ENCODE data around the gene ESRRA.
"Not testable (repeated sequence)": the region's sequence is repeated elsewhere in the genome, so short reads cannot be mapped to it uniquely, and the experiment has no call there.

ESRRA gene

DNA sequence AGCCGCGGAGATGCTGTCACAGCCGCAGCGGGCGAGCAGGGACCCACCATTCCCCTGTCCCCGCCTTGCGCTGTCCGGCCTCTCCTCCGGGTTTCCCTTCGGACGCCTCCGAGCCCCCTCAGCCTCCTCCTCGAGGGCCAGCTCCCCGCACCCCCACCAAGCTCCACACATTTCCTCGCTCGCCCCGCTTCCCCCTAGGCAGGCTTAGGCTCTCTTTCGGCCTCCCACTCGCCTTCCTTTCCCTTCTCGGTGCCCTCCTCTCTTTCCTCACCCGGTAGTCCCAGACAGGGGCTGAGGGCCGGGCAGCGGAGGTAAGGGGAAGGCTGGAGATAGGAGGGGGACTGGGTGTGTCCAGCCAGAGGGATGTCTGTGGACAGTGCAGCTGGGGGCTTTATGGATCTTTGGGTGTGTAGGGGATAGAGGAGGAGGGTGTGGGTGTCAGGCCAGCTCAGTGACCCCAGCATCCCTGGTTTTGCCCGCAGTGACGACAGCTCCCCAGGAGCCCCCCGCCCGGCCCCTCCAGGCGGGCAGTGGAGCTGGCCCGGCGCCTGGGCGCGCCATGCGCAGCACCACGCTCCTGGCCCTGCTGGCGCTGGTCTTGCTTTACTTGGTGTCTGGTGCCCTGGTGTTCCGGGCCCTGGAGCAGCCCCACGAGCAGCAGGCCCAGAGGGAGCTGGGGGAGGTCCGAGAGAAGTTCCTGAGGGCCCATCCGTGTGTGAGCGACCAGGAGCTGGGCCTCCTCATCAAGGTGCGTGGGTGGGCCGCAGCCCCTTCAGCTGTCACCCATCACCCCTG, 12.7 kb upstream of the ESRRA start:
- no peak for DNase-seq

DNA sequence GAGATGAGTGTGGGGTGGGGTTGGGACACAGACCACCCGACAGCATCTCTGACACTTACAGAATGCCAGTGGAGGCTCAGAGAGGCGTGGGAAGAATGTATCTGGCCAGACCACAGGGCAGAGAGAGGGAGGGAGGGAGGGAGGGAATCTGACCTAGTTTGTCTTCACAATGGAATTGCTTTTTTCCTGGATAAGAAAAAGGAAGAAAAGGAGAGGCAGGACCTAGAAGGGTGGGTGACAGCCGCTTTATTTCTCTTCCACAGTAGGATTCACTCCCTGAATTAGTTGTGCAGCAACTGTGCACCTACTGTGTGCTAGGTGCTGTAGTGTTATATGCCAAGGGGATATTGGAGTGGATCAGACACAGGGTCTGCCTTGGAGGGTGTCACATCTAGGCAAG, 10.6 kb upstream of the ESRRA start:
- no peak for DNase-seq

DNA sequence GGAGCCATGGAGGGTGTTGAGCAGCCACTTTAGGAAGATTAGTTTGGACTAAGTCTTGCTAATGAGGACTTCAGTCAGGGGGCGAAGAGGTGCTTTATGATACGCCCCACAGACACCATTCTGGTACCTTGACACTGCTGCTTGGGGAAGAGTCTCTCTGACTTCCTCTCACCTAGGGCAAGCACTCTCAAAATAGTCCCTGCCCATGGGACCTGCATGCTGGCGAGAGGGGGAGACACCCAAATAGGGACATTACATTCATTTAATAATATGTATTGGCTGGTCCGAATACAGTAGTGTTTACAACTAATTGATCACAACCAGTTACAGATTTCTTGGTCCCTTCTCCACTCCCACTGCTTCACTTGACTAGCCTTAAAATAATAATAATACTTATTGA, 9.6 kb upstream of the ESRRA start:
- no peak for DNase-seq

DNA sequence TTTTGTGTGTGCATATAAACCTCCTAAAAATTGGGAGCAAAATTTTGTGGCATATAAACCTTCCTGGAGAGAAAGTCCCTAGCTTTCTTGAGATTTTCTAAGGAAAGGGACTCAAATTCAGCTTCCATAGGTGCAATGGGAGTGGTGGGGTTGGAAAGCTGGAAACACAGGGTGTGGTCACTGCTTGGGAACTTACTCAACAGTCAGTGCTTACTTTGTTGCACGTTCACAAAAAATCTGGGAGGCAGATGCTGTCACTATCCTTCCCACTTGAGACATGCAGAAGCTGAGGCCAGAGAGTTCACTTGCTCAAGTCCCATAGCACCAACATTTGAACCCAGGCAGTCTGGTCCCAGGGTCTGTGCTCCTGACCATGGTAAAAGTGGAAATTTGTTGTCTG, 9.1 kb upstream of the ESRRA start:
- no peak for DNase-seq

DNA sequence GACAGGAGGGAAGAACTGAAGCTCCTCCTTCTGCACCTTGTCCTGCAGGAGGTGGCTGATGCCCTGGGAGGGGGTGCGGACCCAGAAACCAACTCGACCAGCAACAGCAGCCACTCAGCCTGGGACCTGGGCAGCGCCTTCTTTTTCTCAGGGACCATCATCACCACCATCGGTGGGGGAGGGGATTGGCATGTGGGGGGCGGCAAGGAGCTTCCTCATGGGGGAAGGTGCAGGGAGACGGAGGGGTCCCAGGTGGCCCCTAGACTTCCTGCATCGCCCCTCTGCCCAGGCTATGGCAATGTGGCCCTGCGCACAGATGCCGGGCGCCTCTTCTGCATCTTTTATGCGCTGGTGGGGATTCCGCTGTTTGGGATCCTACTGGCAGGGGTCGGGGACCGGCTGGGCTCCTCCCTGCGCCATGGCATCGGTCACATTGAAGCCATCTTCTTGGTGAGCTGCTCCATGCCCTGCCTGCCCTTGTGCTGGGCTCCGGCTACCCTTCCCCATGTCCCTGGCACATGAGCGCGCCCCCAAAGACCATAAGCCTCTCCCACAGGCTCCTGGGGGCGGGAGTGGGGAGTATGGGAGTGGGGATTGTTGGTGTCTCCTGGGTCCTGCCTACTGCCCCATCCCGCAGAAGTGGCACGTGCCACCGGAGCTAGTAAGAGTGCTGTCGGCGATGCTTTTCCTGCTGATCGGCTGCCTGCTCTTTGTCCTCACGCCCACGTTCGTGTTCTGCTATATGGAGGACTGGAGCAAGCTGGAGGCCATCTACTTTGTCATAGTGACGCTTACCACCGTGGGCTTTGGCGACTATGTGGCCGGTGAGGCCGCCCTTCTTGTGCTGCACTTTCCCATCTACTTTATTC, 8.3 kb upstream of the ESRRA start:
- no peak for DNase-seq

DNA sequence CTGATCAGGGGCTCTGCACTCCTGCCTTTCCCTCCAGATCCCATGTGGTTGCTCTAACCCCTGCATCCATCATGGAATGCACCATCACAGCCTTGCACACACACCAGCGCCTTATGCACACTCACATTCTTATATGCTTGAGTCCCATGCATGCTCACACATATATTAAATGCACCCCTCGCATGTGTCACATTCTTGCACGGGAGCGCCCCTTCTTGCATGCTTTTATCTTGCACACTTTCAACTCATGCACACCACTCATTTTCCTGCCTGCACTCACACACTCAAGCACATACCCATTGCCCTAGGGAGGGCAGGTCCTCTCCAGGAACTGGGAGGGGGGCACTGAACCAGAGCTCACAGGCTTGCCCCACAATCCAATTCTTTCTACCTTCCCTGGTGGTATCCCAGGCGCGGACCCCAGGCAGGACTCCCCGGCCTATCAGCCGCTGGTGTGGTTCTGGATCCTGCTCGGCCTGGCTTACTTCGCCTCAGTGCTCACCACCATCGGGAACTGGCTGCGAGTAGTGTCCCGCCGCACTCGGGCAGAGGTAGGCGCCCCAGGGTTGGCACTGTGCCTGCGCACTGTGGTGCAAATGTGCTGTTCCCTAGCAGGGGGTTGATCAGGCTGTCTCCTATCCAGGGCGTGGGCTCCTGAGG, 7.5 kb upstream of the ESRRA start:
- no peak for DNase-seq

DNA sequence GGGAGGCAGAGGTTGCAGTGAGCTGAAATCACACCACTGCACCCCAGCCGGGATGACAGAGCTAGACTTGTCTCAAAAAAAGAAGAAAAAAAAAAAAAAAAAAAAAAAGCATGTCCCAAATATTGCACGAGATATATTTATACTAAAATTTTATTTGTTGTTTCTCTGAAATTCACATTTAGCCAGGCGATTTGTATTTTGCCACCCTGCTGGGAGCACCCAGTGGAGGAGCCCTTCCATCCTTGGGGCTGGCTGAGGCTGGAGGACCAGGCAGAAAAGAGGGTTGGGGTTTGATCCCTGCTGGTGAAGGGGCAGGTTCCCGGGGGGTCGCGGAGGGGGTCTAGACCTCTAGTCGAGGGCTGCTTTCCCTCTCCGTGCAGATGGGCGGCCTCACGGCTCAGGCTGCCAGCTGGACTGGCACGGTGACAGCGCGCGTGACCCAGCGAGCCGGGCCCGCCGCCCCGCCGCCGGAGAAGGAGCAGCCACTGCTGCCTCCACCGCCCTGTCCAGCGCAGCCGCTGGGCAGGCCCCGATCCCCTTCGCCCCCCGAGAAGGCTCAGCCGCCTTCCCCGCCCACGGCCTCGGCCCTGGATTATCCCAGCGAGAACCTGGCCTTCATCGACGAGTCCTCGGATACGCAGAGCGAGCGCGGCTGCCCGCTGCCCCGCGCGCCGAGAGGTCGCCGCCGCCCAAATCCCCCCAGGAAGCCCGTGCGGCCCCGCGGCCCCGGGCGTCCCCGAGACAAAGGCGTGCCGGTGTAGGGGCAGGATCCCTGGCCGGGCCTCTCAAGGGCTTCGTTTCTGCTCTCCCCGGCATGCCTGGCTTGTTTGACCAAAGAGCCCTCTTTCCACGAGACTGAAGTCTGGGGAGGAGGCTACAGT, 6.1 kb upstream of the ESRRA start:
- DNase-seq, result no peak

DNA sequence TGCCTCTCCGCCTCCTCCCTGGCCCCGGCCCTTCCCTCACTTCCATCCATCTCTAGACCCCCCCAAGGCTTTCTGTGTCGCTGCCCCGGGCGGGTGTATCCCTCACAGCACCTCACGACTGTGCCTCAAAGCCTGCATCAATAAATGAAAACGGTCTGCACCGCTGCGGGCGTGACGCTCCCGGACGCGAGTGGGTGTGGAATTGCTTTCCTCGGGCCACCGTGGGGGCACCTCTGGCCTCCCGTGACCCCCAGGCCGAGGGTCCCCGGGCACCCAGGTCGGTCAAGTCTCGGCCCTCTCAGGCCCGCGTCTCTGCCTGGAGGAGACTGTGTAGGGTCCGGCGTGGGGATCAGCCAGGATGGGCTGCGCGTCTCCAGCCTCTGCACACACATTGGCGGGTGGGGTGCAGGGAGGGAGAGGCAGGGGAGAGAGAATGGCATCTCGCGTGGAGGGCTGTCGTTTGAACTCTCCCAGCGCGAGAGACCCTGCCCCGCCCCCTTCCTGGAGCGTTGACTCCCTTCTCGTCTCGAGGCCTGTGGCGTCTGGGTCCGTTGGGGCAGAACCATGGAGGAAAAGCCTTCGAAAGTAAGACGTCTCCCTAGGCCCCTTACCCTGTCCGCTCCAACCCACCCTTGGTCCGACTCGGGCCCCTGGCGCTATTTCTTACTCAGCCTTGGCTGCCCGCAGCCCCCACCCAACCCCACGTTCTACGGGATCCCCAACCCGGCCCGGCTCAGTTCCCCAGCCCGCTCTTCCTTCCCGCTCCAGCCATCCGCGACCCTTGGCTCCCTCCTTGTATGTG, 5.3 kb upstream of the ESRRA start, which contains the start of gene CATSPERZ:
TSS of gene CATSPERZ (plus strand) at position 512 of the 802 bp plus-strand sequence. CDS start at position 565, 53 bp downstream.
- no peak for DNase-seq

DNA sequence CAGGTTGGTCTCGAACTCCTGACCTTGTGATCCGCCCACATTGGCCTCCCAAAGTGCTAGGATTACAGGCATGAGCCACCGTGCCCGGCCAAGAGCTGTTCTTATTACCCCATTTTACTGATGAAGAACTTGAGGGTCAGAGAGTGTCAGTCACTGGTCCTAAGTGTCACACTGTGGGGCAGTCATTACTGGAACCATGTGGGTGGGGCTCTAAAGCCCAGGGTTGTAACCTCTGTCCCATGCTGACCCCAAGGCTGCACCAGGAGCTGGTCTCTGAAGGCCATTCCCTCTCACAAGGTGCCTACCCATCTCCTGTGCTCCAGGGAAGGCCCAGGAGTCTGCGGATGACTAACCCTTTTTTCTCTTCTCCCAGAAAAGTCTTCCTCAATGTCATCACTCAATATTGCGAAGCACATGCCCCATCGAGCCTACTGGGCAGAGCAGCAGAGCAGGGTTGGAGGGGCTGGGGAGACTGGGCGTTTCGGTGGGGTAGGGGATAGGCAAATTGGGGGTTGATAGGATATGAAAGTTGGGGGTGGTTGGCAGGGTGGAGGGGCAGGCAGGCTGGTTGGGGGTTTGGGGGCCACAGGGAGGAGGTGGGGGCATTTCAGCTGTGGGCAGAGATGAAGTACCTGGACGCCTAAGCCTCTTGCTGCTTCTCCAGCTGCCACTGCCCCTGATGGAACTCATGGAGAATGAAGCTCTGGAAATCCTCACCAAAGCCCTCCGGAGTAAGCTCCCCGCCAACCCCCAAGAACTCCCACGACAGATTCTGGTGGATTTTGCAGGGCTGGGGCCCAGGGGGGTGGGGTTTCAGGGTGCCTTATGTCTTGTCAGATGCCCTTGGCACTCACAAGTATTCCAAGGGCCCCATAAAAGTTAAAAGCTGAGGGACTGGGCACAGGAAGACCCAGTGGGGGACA, 2.0 kb upstream of the ESRRA start:
- DNase-seq, result no peak

DNA sequence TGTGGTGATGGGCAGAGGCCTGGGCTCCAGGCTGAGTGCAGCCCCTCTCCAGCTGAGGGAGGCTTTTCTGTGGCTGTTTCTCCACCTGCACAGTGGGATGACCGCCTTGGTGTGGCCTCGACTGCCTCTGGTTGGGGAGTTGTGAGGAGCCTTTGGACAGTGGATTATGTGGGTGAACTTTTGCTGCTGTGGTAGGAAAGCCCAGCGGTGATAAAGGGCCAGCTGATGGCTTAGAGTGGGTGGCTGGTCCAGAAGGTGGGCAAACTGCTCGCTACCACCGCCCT, 1.4 kb upstream of the ESRRA start:
- no peak for DNase-seq

DNA sequence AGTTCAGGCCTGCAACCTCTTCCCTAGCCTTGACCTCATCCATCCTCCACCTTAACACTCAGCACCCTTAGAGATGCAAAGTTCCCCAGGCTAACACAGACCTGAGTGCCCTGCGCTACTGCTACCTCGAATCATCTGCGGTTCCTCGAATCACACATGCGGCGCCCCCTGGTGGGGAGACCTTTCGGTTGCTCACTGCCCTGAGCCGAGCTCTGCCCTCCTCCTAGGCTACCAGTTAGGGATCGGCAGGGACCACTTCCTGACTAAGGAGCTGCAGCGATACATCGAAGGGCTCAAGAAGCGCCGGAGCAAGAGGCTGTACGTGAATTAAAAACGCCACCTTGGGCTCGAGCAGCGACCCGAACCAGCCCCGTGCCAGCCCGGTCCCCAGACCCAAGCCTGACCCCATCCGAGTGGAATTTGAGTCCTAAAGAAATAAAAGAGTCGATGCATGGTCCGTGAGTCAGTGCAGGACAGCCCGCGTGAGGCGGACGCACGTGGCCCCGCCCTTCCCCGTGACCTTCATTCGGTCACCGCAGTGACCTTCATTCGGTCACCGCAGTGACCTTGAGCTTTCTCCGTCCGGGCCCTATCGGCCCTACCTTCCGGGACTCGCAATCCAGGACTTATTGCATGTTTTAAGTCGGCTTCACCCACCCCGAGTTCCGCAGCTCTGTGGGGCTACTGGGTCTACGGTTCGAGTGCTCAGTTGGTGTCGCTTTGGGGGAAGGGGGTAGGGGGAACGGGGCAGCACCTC, 830 bp upstream of the ESRRA start:
- peak; percentile 86 for DNase-seq

DNA sequence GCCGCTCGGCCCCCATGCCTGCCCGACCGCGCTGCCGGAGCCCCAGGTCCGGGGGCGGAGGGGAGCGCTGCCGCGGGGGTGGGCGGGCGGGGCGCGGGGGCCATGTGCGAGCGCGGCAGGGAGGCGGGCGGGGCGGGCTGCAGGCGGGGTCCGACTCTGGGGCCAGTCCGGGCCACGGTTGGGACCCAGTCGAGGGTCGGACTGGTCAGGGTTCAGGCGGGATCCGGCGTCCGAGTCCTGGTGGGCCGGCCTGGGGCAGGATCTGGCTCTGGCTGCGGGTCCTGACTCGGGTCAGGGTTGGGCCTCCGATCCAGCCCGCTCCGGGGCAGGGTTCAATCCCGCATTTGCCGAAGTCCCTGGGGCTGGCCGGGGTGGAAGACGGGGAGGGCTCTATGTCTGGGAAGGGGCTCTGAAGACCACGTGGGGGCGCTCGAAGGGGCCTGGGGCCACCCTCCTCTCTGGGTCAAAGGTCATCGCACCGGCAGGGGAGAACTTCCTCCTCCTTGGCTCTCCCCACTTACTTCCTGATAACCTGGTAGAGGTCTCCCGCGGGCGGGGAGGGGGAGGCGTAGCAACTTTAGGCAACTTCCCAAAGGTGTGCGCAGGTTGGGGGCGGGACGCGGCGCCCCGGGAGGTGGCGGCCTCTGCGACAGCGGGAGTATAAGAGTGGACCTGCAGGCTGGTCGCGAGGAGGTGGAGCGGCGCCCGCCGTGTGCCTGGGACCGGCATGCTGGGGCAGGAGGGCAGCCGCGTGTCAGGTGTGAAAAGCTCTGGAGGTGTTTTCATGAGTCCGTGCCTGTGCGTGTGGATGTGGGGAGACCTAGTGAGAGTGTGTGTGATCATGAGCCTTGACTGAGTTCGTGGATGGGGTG, 603 bp downstream of the ESRRA start:
- DNase-seq, result peak; percentile 35

DNA sequence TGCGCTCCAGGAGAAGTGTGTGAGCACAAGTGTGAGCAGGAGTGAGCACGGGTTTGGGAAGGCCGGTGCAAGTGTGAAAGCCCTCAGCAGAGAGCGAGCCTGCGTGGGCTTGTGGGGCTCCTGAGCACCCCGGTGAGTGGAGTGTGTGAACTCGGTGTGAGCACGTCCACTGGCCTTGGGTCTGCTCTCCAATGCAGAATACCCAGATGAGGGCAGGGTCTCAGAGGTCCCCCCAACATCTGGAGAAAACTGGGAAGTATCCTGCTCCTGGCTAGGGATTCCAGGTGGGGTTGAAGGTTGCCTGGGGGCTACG, 1.2 kb downstream of the ESRRA start:
- DNase-seq, result no peak

DNA sequence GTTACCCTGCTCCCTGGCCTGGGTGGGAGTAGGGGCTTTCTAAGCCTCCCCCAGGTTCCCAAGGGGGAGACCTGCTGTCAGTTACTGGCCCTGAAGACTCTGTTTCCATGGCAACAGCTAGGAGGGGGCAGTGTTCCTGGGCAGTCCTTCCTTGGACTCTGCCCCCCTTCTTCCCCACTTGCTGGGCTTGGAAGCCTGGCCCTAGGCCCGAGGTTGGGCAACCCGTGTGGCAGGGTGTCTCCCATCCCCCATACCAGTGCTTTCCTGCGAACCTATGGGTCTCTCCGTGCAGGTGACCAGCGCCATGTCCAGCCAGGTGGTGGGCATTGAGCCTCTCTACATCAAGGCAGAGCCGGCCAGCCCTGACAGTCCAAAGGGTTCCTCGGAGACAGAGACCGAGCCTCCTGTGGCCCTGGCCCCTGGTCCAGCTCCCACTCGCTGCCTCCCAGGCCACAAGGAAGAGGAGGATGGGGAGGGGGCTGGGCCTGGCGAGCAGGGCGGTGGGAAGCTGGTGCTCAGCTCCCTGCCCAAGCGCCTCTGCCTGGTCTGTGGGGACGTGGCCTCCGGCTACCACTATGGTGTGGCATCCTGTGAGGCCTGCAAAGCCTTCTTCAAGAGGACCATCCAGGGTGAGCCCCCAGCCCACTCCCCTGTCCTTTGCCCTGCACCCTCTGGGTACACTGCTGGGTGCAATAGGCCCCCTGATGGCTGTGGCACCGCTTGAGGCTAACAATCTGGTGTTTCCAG, 1.7 kb downstream of the ESRRA start:
- no peak for DNase-seq

DNA sequence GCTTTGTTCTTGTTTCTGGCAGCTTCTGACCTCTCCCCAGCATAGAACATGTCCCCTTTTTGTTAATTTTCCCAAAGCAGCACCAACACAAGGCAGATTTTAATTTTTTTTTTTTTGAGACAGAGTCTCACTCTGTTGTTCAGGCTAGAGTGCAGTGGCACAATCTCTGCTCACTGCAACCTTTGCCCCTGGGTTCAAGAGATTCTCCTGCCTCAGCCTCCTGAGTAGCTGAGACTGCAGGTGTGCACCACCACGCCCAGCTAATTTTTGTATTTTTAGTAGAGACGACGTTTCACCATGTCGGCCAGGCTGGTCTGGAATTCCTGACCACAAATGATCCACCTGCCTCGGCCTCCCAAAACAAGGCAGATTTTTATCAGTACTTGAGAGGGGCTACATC, 2.5 kb downstream of the ESRRA start:
- not testable (repeated sequence) for DNase-seq

DNA sequence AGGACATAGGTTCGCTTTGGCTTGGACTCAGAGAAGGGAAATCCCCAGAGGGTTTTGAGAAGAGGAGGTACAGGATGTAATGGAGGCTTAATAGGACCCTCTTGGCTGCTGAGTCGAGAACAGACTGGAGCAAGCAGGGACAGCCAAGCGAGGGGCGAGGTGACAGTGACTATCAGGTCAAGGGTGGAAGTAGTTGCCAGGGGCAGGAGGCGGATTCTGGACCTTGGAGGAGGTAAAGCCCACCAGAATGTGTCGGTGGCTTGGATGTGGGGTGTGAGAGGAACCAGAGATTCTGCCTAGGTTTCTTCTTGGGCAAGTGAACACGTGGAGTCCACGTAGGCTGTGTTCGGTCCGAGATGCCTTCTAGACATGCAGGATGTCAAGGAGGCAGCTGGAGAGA, 7.6 kb downstream of the ESRRA start:
- no peak for DNase-seq

DNA sequence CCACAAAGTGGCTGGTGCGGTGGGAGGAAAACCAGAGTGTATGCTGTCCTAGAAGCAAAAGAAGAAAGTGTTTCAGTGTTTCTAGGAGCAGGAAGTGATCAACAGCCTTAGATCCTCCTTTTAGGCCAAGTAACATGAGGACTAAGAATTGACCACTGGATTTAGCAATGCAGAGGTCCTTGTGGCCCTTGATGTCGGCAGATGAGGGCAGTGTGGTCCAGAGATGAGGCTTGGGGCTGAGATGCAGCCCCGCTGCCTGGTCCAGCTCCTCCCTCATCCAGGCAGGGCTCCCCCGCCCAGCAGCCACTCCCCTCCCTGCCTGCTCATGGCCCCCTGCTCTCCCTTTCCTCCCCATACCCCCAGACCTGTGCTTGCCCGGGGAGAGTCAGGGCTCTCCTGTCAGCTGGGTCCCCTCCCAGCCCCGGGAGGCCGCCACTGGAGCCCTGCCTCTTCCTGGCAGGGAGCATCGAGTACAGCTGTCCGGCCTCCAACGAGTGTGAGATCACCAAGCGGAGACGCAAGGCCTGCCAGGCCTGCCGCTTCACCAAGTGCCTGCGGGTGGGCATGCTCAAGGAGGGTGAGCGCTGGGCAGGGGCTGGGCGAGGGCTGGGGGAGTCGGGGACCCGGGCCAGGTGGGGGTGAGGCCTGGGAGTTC, 8.3 kb downstream of the ESRRA start:
- DNase-seq, result no peak

Data from NCI-H510A (cell line).